ENCODE results near the gene TNFAIP8. TPM values are rescaled to one million over a fixed set of nuclear protein-coding genes. Genes with fewer than 3 reads are reported as not detected.

TNFAIP8 gene
- total and polyA plus RNA-seq, 2 donors (not counting 1 experiment from before 2014, with no cell fraction given) = 36.7 to 37.7 TPM

DNA sequence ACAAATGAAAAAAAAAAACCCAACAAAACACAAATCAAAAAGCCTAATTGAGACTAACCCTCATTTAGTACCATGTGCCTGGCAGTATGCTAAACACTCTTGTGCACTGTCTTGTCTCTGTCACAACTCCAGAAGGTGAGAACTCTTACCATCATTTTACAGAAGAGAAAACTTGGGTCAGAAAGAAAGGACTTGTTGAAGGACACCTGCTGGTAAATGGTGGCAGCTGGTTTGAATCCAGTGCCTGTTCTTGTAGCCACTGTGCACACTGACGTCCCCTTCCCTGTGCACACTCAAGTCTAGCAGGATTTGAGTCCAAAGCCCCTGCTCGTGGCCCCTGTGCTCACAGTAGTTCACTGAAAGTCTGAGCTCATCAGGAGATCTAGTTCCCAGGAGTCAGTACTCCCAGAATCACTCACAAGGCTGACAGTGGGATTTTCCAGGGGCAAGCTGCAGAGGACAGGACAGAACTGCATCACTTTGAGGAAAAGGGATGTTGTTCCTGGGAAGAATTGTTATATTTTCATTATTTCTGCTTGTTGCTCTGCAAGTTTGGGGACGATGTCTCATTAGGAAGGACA is 53.5 kb downstream of the TNFAIP8 start:
- Histone ChIP-seq H3K27me3 (ENCODE audit: control insufficient read depth, insufficient read depth, low read length) (peaks cover 6% of the 10 kb centered on the region), H3K79me2 (ENCODE audit: control insufficient read depth, insufficient read depth, low read length) (no peaks in the 10 kb centered on the region), H3K4me3 (replicated peaks in 1 of 4; ENCODE audit: control extremely low read depth in 1 of 4, insufficient read depth in 1 of 4, low read depth in 3 of 4, low read length in 4 of 4) (no peak overlapping the region), H3K4me1 (ENCODE audit: control insufficient read depth, extremely low read depth, insufficient read depth, low read length) (no peaks in the 10 kb centered on the region), H3K4me2 (ENCODE audit: extremely low read depth, insufficient read depth, low read length) (no peak overlapping the region), H4K20me1 (ENCODE audit: control insufficient read depth, extremely low read depth, insufficient read depth, low read length) (no peaks in the 10 kb centered on the region), H3K36me3 (ENCODE audit: control insufficient read depth, insufficient read depth, low read length) (no peaks in the 10 kb centered on the region), H2AFZ (ENCODE audit: low read length) (no peak overlapping the region), H3K27ac (ENCODE audit: insufficient read depth, low read length) (no peak overlapping the region), H3K9ac (ENCODE audit: insufficient read depth, low read length) (no peak overlapping the region), H3K9me3 (ENCODE audit: control insufficient read depth, insufficient read depth, low read depth, low read length) (no peaks in the 10 kb centered on the region)
- TF ChIP-seq, protein P1, sequence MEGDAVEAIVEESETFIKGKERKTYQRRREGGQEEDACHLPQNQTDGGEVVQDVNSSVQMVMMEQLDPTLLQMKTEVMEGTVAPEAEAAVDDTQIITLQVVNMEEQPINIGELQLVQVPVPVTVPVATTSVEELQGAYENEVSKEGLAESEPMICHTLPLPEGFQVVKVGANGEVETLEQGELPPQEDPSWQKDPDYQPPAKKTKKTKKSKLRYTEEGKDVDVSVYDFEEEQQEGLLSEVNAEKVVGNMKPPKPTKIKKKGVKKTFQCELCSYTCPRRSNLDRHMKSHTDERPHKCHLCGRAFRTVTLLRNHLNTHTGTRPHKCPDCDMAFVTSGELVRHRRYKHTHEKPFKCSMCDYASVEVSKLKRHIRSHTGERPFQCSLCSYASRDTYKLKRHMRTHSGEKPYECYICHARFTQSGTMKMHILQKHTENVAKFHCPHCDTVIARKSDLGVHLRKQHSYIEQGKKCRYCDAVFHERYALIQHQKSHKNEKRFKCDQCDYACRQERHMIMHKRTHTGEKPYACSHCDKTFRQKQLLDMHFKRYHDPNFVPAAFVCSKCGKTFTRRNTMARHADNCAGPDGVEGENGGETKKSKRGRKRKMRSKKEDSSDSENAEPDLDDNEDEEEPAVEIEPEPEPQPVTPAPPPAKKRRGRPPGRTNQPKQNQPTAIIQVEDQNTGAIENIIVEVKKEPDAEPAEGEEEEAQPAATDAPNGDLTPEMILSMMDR (conservative IDR thresholded peaks at IDR 0.05 in 1 of 2, IDR thresholded peaks at IDR 0.05 in 1 of 2; ENCODE audit: low read depth in 1 of 2, low read length in 2 of 2) = no peak
- TF ChIP-seq EZH2 (IDR thresholded peaks at IDR 0.05; ENCODE audit: low read length, missing control alignments) = no peak
- DNase-seq (ENCODE audit: low read depth in 2 of 2) = no peak

DNA sequence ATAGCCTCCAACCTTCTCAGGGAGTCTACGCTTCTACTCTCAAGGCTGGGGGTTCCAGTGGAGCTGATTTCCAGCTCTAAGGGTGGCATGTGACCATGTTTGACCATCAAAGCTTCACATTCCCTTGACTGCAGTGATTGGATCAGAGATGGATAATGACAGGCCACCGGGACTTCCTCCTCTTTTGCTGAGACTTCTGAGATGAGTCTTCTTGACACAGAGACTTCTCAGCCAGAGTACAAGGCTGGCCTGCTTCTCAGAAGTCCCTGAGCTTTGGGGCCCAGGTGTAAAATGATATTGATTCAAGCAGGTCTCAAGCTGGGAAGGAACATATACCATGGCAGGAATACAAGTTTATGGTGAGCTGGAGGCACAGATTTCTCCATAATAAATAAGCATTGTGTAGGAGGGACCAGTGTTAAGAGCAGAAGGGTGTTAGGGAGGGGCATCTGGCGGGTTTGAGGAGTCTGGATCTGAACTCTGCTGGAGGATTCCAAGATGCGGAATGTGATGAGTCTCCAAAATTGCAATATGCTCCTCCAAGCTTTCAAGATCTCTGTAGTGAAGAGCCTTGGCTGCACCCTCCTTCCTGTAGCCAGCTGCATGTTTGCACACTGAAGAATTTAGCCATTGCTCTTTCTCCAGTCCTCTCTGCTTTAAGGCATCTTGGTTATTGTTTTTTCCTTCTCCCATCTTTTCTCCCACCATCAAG is 54.8 kb downstream of the TNFAIP8 start:
- no peaks in the 10 kb centered on the region for H4K20me1 ChIP-seq (ENCODE audit: control insufficient read depth, extremely low read depth, insufficient read depth, low read length)
- H2AFZ ChIP-seq (ENCODE audit: low read length) = no peak overlapping the region
- H3K9me3 ChIP-seq (ENCODE audit: control insufficient read depth, insufficient read depth, low read depth, low read length) = no peaks in the 10 kb centered on the region
- no peak overlapping the region for H3K27ac ChIP-seq (ENCODE audit: insufficient read depth, low read length)
- H3K4me3 ChIP-seq (replicated peaks in 1 of 4; ENCODE audit: control extremely low read depth in 1 of 4, insufficient read depth in 1 of 4, low read depth in 3 of 4, low read length in 4 of 4) = no peak overlapping the region
- no peak for TF ChIP-seq EZH2 (IDR thresholded peaks at IDR 0.05; ENCODE audit: low read length, missing control alignments)
- TF ChIP-seq, protein P1 (conservative IDR thresholded peaks at IDR 0.05 in 1 of 2, IDR thresholded peaks at IDR 0.05 in 1 of 2; ENCODE audit: low read depth in 1 of 2, low read length in 2 of 2) = no peak
- no peak overlapping the region for H3K9ac ChIP-seq (ENCODE audit: insufficient read depth, low read length)
- DNase-seq (ENCODE audit: low read depth in 2 of 2) = no peak
- H3K79me2 ChIP-seq (ENCODE audit: control insufficient read depth, insufficient read depth, low read length) = no peaks in the 10 kb centered on the region
- H3K36me3 ChIP-seq (ENCODE audit: control insufficient read depth, insufficient read depth, low read length) = no peaks in the 10 kb centered on the region
- no peaks in the 10 kb centered on the region for H3K4me1 ChIP-seq (ENCODE audit: control insufficient read depth, extremely low read depth, insufficient read depth, low read length)
- peaks cover 6% of the 10 kb centered on the region for H3K27me3 ChIP-seq (ENCODE audit: control insufficient read depth, insufficient read depth, low read length)
- H3K4me2 ChIP-seq (ENCODE audit: extremely low read depth, insufficient read depth, low read length) = no peak overlapping the region

DNA sequence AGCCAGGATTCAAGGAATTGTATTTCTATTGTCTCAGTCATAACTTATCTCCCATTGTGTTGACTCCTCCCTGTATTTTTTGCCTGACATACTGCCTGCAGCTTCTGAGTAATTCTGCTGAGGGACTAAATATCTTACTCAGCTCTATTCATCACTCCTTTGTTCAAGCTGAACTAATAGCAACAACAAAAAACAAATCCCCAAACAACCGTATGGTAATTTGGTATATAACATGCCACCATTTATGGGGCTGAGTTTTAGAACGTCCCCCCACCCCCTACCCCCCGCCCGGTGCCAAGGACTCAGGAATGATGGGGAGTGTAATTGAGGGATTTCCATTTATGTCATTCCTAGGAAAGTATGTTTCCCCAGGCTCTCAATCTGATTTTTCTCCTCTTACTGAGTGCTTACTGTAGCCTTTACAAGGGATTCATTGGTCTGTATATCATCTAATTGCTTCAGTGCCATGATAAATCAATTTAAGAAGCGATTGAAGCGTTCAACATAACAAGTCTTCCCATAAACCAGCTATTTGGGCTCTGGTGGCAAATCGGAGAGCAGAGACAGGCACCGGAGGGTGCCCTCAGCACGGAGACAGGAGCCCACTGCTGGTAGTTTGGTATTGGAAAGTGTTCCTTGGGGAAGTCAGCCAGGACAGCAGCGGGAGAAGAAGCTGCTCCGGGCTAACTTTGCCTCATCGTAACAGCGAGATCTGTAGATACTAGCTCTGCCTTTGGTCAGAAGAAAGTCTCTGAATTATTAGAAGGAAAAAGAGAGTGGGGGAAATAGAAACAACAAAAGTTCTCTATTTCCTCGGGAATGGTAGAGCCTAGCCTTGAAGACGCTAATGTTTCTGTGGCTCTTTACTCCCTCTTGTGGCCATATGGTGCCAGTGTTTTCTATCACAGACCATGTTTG is 55.8 kb downstream of the TNFAIP8 start:
- H3K4me1 ChIP-seq (ENCODE audit: control insufficient read depth, extremely low read depth, insufficient read depth, low read length) = no peaks in the 10 kb centered on the region
- TF ChIP-seq, protein P1 (conservative IDR thresholded peaks at IDR 0.05 in 1 of 2, IDR thresholded peaks at IDR 0.05 in 1 of 2; ENCODE audit: low read depth in 1 of 2, low read length in 2 of 2) = peak; percentile 85 to 93
- TF ChIP-seq EZH2 (IDR thresholded peaks at IDR 0.05; ENCODE audit: low read length, missing control alignments) = no peak
- no peaks in the 10 kb centered on the region for H4K20me1 ChIP-seq (ENCODE audit: control insufficient read depth, extremely low read depth, insufficient read depth, low read length)
- H3K27ac ChIP-seq (ENCODE audit: insufficient read depth, low read length) = peak overlapping the region; percentile 56
- H3K36me3 ChIP-seq (ENCODE audit: control insufficient read depth, insufficient read depth, low read length) = no peaks in the 10 kb centered on the region
- peak overlapping the region; percentile 98 for H3K4me2 ChIP-seq (ENCODE audit: extremely low read depth, insufficient read depth, low read length)
- peak; percentile 77 to 88 for DNase-seq (ENCODE audit: low read depth in 2 of 2)
- H3K79me2 ChIP-seq (ENCODE audit: control insufficient read depth, insufficient read depth, low read length) = no peaks in the 10 kb centered on the region
- peak overlapping the region; percentile 97 for H2AFZ ChIP-seq (ENCODE audit: low read length)
- H3K9me3 ChIP-seq (ENCODE audit: control insufficient read depth, insufficient read depth, low read depth, low read length) = no peaks in the 10 kb centered on the region
- H3K9ac ChIP-seq (ENCODE audit: insufficient read depth, low read length) = peak overlapping the region; percentile 43
- peak overlapping the region; percentile 54 to 77 (median 74) for H3K4me3 ChIP-seq (replicated peaks in 1 of 4; ENCODE audit: control extremely low read depth in 1 of 4, insufficient read depth in 1 of 4, low read depth in 3 of 4, low read length in 4 of 4)
- peaks cover 6% of the 10 kb centered on the region for H3K27me3 ChIP-seq (ENCODE audit: control insufficient read depth, insufficient read depth, low read length)
